Uterus (tissue), 2 donors: Measurements from ENCODE around the gene C11orf91.

Source experiments
- CTCF ChIP-seq, 4 experiments: fragments of 200-600 bp in 2 of 4; fragments of 450-650 bp in 2 of 4; sonication (generic) in 2 of 4; IDR thresholded peaks; one replicate each; pipeline ENCODE4 v1.5.1; 2016 to 2019; ENCODE audit warnings: antibody characterized with exemption in 4 of 4, mild to moderate bottlenecking in 2 of 4, moderate library complexity in 1 of 4
- POLR2A ChIP-seq, 2 donors: fragments of 450-650 bp; IDR thresholded peaks; one replicate each; pipeline ENCODE4 v1.6.1; 2016; ENCODE audit warnings: antibody characterized with exemption in 2 of 2, mild to moderate bottlenecking in 1 of 2, moderate library complexity in 1 of 2

- TF ChIP-seq CTCF (IDR thresholded peaks at IDR 0.05) (no peak), POLR2A (IDR thresholded peaks at IDR 0.05) (no peak)
These were observed 32.2 kb downstream of the C11orf91 start for GRCh38 chr11:33668468-33668825.
